ENCODE data around the gene VPS13D. TPM values are rescaled to one million over a fixed set of nuclear protein-coding genes. Genes with fewer than 3 reads are reported as not detected.

Gene VPS13D
- total RNA-seq, 1 experiment from 2014 or later = 20.2 TPM

DNA sequence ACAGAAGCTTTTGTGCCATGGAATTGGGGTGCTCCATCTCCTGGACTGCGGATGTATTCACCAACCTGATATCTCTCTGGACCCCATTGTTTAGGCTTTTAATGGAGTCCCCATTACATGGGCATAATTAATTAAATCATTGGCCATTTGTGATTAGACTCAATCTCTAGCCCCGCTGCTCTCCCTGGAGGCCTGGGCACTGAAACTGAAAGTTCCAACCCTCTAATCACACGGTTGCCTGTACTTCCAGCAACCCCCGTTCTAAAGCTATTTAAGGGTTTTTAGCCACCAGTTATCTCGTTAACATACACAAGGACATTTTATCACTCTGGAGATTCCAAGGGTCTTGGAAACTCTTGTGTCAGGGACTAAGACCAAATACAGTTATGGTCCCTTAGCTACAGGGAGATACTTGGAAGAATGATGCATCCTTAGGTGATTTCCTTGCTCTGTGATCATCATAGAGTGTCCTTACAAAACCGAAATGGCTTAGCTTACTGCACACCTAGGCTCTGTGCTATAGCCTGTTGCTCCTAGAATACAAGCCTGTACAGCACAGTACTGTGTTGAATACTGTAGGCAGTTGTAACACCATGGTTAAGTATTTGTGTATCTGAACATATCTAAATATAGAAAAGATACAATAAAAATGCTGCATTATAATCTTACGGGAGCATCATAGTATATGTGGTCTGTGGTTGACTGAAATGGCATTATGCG lies 71.8 kb downstream of the VPS13D start:
- H3K27ac ChIP-seq (ENCODE audit: insufficient read length, low read depth, low read length) = no peak overlapping the region
- H3K56ac ChIP-seq (ENCODE audit: insufficient read length, low read depth, low read length) = no peak overlapping the region
- Mint-ChIP-seq H3K9me3 (peaks cover 11 to 12% of the 10 kb centered on the region in 2 experiments), H3K27ac (peak overlapping the region in 1 of 3 experiments; percentile 58; a peak in 1 of 7 replicates), H3K4me3 (no peak overlapping the region), H3K36me3 (ENCODE audit: insufficient read depth in 1 of 3, low read depth in 3 of 3) (peaks cover 28 to 34% (median 29%) of the 10 kb centered on the region in 3 experiments), H3K4me1 (no peaks in the 10 kb centered on the region), H3K27me3 (ENCODE audit: low read depth) (no peaks in the 10 kb centered on the region)
- H3K4me2 ChIP-seq (ENCODE audit: insufficient read depth, insufficient read length, low read length) = no peak overlapping the region
- no peak overlapping the region for H3K9ac ChIP-seq (ENCODE audit: extremely low read depth, insufficient read length, low read length)
- H2BK5ac ChIP-seq (ENCODE audit: insufficient read length, low read length) = no peak overlapping the region
- no peaks in the 10 kb centered on the region for H3K4me1 ChIP-seq (ENCODE audit: insufficient read depth, low read length)
- H2BK12ac ChIP-seq (ENCODE audit: insufficient read length, low read depth, low read length) = no peak overlapping the region
- no peak overlapping the region for H4K91ac ChIP-seq (ENCODE audit: insufficient read length, low read depth, low read length)
- H3K23me2 ChIP-seq (ENCODE audit: insufficient read length, low read depth, low read length, poor library complexity, severe bottlenecking) = no peaks in the 10 kb centered on the region
- H2BK20ac ChIP-seq (ENCODE audit: low read depth, low read length, poor library complexity, severe bottlenecking) = no peak overlapping the region
- H3K18ac ChIP-seq (ENCODE audit: insufficient read length, low read depth, low read length) = no peak overlapping the region
- TF ChIP-seq, protein P1, sequence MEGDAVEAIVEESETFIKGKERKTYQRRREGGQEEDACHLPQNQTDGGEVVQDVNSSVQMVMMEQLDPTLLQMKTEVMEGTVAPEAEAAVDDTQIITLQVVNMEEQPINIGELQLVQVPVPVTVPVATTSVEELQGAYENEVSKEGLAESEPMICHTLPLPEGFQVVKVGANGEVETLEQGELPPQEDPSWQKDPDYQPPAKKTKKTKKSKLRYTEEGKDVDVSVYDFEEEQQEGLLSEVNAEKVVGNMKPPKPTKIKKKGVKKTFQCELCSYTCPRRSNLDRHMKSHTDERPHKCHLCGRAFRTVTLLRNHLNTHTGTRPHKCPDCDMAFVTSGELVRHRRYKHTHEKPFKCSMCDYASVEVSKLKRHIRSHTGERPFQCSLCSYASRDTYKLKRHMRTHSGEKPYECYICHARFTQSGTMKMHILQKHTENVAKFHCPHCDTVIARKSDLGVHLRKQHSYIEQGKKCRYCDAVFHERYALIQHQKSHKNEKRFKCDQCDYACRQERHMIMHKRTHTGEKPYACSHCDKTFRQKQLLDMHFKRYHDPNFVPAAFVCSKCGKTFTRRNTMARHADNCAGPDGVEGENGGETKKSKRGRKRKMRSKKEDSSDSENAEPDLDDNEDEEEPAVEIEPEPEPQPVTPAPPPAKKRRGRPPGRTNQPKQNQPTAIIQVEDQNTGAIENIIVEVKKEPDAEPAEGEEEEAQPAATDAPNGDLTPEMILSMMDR (conservative IDR thresholded peaks at IDR 0.05) = no peak
- no peak overlapping the region for H2AK5ac ChIP-seq (ENCODE audit: insufficient read length, low read length)
- H3K27me3 ChIP-seq (ENCODE audit: insufficient read depth, low read length) = no peaks in the 10 kb centered on the region
- H4K8ac ChIP-seq (replicated peaks; ENCODE audit: insufficient read length, low read depth, low read length) = no peak overlapping the region
- no peaks in the 10 kb centered on the region for H3K79me2 ChIP-seq (ENCODE audit: insufficient read depth, low read length)
- no peak overlapping the region for H2AFZ ChIP-seq (ENCODE audit: low read length)
- no peak for DNase-seq
- no peak overlapping the region for H2BK15ac ChIP-seq (ENCODE audit: low read depth, low read length)
- no CpG with 5 or more reads among the region's 8 CpGs for WGBS (ENCODE audit: extremely low coverage, insufficient read length, low lambda C conversion rate)
- no peak overlapping the region for H3T11ph ChIP-seq (ENCODE audit: low read length)
- no peaks in the 10 kb centered on the region for H3K9me3 ChIP-seq (ENCODE audit: control insufficient read depth, low read depth, low read length)
- H3K23ac ChIP-seq (ENCODE audit: insufficient read length, low read depth, low read length) = no peak overlapping the region
- no peak overlapping the region for H3K4ac ChIP-seq (ENCODE audit: low read depth, low read length)
- H3K79me1 ChIP-seq (ENCODE audit: insufficient read depth, low read depth, low read length, poor library complexity, severe bottlenecking) = no peaks in the 10 kb centered on the region
- H3K14ac ChIP-seq (ENCODE audit: insufficient read depth, low read length) = no peak overlapping the region
- H4K20me1 ChIP-seq (ENCODE audit: control insufficient read depth, insufficient read depth, insufficient read length) = no peaks in the 10 kb centered on the region
- H2BK120ac ChIP-seq (ENCODE audit: low read depth, low read length, poor library complexity, severe bottlenecking) = no peak overlapping the region
- H4K5ac ChIP-seq (ENCODE audit: insufficient read length, low read depth, low read length) = no peak overlapping the region

Data from H9 (cell line).